GM19395 (cell line): ENCODE data around the gene OBP2B.
"Not testable (repeated sequence)": the region's sequence is repeated elsewhere in the genome, so short reads cannot be mapped to it uniquely, and the experiment has no call there.

ENCODE experiments used
- ATAC-seq: cut with Tn5 transposase; IDR thresholded peaks from one replicate; pipeline ENCODE4 v1.9.1; 2021; ENCODE audit warnings: mild to moderate bottlenecking, moderate library complexity; ENCODE audit not compliant: unreplicated experiment

Gene OBP2B

GRCh38 chr9:133238851-133239532 lies 29.9 kb upstream of the OBP2B start:
- ATAC-seq, result no peak

DNA sequence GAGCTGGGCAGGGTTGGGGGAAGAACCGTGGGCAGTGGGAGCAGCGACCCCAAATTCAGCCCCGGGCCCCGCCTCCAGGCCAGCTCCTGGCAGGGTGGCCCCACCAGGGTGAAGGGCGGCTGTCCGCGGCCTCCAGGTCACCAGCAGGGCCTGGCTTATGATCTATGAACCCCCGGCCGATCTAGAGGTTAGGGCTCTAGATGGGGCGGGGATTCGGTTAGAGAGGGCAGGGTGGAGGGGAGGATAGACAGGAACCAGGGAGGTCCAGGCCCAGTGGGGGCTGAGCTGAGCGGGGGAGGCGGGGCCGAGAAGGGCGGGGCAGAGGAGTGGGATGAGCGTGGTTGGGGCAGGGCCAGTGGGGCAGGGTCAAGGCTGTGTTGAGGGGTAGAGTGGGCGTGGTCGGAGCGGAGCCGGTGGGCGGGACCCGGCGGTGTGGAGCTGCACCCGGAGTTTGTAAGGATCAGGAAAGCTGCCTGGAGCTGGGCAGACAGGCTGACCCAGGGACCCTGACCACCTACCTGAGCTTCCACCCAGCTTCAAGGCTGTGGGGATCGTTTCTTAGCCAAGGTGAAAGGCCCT lies 29.3 kb upstream of the OBP2B start:
- ATAC-seq, result no peak

DNA sequence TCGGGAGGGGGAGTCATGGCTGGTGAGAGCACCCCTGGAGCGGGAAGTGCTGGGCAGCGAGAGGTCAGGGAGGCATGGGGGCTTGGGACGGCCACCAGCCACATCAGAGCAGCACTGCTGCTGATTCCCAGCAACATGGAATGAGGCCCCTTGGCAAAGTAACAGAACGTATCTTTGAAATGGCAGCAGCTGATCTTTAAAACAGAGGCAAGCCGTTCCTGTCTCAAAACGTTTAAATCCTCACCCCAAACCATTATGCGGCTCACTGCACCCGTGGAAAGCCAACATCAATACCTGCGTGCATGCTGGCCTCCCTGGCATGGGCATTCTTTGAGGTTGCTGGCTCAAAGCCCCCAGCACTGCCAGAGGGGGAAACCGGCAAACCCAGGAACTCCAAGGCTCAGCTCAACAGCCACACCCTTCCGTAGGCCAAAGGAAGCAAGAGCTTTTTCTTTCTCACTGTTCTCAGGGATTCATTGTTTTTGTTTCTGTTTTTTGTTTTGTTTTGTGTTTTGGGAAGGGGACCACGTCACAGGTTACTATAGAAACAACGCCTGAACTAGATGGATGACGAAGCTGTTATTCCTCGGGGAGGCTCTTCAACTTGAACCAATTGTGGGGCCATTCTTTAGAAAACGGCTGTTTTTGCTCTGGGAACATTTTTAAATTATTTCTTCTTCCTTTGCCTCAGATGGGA lies 28.1 kb upstream of the OBP2B start:
- ATAC-seq, result no peak

DNA sequence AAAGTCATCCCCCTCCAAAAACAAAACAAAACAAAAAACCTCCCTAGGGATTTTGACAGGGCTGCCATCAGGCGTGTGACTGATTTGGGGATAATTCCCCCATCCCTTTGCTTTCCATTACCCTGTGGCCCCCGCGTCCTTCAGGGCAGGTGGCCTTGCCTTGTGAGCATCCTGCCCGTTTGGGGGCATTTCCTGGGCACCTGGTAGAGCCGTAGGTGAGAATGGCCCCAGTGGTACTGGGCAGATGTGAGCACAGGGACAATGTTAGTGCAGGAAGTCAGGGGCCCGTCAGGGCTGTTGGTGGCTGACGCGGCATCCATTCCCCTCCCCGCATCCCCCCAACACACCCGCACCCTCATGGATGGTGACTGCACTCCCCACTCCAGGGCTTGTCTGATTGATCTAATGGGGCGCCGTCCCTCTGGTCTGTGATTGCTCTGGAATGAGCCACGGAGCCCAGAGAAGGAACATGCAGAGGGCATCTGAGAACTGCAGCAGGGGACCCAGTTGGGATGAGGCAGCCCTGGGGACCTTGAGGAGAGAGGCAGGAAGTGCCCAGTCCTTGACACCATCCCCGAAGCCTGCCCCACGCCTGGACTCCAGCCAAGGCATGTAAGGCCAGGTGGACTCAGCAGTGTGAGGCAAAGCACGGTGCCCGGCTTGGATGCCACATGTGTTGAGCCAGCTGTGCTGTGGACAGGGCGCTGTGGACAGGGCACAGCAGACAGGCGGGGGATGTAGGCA lies 27.4 kb upstream of the OBP2B start:
- ATAC-seq, result not testable (repeated sequence)

- no peak for ATAC-seq
Observed at GRCh38 chr9:133235549-133236222, 26.6 kb upstream of the OBP2B start.

- no peak for ATAC-seq
Observed at GRCh38 chr9:133234577-133235322, 25.7 kb upstream of the OBP2B start.

DNA sequence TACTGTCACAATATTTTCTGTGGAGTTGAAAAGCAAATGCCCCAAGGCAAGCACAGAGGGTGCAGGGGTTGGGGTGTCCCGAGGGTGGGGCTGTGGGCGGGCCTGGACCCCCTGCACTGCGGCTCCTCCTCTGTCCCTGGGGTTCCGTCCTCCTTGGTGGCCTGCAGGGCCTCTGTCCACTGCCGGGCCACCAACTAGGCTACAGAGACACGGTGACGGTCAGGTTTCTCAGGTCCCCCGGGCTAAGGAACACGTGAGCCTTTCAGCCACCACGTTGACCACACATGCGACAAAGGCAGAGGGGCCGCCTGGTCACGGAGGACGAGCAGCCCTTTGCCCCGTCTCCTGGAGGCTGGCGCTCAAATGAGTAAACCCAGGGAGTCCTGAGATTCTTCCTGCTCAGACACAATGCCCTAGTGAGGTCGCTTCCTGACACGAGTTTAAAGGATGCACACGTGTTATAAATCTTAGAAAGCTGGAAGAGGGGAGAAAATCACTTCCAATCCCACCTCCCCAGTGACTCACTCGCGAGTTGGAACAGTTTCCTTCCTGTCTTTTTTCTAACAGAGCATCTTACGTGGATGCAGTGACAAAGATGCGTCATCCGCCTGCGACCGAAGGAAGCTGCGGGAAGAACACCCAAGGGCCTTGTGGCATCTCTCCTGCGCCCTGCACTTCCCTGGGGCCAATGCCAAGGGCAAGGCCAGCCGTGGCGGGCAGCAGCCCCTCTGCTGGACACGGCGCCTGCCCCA lies 24.8 kb upstream of the OBP2B start:
- ATAC-seq, result no peak

- not testable (repeated sequence) for ATAC-seq
Observed at GRCh38 chr9:133231934-133232568, 23.0 kb upstream of the OBP2B start.

DNA sequence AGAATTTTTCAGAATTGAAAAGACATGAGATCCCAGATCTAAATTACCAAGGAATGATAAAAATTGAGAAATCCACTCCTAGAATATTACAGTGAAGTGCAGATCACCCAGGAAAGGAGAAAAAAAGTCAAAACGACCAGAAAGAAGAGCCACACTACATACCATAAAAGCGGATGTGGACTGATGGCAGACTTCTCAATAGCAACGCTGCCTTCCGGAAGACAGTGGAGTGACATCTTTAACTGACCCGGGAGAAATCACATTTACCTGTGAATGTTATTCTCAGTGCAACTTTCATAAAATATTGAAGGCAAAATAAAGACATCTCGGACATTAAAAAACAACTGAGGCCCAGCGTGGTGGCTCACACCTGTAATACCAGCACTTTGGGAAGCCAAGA lies 21.5 kb upstream of the OBP2B start:
- ATAC-seq, result not testable (repeated sequence)

DNA sequence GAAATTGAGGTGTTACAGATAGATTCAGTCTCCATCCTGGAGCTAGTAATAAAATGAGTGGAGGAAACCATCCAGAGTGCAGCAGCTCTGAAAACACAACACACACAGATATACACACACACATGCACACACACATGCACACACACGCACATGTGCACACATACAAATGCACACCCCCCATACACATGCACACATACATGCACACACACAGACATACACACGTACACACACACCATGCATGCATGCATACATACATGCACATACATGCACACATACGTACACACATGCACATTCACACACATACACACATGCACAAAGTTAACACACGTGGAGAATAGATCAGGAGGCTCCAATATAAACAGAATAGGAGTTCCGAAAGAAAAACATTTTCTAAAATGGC lies 21.0 kb upstream of the OBP2B start:
- no peak for ATAC-seq

DNA sequence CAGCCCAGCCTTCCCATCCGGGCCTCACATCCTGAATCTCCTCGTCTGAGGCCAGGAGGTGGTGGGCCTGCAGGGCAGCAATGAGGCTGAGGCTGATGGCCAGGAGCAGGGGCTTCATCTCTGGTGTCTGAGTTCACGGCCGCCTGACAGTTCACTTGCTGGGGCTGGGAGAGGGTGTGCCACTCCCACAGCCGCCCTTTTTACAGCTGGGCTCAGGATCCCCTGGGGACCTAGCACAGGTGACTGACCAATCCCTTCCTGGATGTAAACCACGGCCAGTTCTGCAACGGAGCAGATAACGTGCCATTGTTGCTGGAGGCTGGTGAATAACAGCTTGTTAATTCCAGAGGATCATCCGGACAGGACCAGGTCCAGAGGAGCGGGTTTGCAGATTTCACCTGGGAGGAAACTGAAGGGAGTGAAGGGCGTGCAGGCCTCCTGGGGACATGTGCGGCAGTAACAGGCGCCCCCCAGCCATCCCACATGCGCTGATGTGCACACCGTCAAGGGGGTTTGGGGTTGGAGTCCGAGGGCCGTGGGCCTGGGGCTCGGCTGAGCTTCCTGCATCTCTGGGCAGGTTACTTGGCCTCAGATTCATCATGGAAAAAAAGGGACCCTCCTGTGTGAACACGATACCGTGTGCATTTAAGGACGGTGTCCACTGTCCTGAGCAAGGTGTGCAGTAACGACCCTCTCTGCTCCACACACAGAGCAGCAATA lies 19.6 kb upstream of the OBP2B start:
- not testable (repeated sequence) for ATAC-seq

DNA sequence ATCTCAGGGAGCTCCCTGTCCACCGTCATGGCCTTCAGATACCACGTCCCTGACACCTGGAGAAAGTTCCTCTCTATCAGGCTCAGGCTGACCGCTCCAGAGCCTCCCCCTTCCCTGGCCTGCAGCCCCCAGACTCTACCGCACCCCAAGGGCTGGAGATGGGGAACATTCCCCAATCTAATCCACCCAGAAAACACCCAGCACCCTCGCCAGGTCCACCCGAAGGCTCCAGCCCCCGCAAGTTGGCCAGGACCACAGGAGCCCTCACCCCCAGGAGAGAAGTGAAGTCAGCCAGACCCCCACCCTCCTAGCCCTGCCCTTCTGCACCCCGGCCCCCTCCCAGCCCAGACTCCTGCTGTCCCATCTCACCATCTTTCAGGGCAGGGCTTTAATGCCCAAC lies 18.9 kb upstream of the OBP2B start:
- ATAC-seq, result not testable (repeated sequence)

DNA sequence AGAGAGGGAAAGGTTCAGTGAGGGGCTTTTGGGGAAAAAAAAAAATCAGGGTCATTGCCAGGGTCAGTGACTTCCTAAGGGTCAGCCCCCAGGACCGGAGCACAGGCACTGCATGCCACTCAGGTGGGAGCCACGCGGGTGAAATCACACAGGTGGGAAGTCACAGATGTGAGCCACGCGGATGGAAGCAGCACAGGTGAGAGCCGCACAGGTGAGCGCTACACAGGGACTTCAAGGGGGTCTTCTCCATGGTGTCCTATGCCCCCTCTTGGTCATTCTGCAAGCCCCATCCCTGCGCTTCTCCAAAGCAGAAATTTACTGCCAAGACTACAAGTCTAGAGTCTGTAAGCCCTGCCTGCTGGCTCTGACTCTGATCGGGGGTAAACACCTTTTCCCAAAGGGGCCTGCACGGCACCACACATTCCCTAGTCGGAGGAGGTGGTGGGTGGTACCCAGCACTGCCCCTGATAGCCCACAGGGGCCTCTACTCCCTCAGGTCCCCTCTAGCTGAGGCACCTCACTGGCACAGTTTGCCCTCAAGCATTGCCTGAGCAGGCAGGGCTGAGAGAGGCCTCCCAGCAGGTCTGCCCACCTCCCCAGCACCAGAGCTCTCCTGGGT lies 18.3 kb upstream of the OBP2B start:
- no peak for ATAC-seq

DNA sequence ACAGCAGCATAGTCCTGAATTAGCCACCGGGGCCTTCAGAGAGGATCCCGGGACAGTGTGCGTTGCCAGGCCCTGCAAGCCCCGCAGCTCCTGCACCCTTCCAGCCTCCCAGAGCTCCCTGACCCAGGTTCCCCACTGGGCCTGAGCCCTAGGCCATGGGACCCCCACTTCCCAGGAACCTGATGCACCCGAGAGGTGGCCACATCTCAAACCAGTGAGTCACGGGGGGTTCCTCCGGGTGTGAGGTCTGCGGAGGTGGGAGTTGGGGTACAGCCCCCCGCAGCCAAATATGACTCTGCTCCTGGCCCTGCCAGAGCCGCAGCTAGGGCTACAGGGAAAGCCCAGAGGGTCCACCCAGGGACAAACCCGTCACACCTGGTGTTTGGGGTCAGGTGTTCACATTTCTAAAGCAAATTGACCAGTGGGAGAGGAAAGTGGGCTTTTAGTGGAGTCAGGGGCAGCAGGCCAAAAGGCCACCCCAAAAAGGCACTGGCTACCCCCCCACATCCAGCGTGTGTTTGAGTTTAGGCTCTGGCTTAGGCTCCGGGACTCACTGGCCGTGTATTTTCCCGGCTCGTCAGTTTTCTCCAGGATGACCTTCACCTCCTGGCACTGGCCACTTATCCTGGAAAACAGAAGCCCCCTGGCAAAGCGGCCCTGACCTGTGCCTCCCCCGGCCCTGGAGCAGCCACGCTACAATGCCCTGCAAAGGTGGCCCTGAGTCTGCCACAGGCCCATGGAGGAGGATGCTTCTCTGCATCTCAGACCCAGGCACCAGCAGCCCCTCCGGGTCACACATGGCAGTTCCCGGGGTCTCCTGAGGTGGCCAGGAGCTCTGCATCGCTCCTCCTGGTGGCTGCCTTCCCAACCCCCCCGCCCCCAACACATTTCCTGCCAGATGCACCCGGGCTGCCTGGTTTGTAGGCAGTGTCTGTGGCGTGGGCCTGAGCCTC lies 17.4 kb upstream of the OBP2B start:
- ATAC-seq, result no peak

DNA sequence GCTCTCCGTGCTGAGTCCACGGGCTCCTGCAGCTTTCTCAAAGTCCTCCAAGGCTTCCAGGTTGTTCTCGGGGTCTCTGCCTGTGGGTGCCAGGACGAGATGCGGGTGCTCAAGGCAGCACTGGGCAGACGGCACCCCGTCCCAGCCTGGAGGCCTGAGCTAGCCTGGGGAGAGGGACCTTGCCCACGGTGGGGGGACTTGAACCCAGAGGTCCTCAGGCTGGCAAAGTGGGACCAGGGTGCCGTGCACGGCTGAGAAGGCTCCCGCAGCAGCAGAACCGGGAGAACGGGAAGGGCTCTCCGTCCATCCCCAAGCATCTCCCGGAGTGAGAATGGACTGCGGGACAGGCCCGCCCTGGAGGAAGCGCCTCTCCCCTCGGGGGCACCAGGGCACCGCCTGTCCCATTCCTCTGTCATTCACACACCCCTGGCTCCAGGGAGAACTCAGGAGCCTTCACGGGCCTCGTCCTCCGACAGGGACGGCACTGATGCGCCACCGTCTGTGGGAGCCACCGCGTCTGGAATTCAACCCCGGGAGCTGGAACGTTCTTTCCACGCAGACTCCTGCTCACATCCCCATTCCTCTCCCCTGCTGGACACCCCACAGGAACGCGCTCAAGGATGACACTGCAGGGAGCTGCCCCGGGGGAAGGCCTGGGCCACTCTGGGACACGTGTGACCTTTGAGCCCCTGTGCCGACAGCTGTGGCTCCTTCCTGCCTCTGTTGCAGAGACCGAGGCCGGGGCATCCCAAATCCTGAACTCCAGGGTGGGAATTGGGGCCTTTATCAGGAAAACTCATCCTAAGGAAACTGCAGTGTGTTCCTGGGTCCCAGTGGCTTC lies 16.3 kb upstream of the OBP2B start:
- ATAC-seq, result no peak

GRCh38 chr9:133224762-133225161 lies 15.7 kb upstream of the OBP2B start:
- no peak for ATAC-seq
